ENCODE results near the gene PLXNA2.
A peak's percentile ranks its signal among the peaks of the same experiment; 100 is the strongest.

PLXNA2 gene

GRCh38 chr1:208240662-208241355, 3.4 kb downstream of the PLXNA2 start:
- DNase-seq, result no peak

GRCh38 chr1:208239473-208240381, 4.5 kb downstream of the PLXNA2 start:
- DNase-seq, result no peak

- DNase-seq, result peak; percentile 56
Measured at GRCh38 chr1:208238710-208239472, 5.3 kb downstream of the PLXNA2 start.

DNA sequence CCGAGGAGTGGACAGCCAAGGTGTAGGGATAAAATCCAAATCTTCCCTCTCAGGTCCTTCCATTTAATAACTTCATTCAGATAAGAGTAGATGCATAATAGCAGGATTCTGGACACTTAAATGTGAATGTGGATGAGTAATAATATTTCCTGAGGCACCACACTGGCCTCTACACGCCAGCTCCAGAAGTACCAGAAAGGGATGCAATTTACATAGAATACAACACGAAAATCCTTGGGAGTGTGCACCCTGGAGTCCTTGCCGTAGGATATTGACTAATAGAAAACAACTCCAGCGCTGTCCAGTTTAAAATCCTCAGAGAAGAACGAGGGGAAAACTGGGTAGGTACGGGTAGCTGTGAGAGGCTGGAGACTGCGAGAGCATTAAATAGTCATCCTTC, 6.9 kb downstream of the PLXNA2 start:
- DNase-seq, result no peak

- DNase-seq, result no peak
Measured at GRCh38 chr1:208235982-208236761, 8.0 kb downstream of the PLXNA2 start.

- DNase-seq, result no peak
Measured at GRCh38 chr1:208235356-208235981, 8.7 kb downstream of the PLXNA2 start.

DNA sequence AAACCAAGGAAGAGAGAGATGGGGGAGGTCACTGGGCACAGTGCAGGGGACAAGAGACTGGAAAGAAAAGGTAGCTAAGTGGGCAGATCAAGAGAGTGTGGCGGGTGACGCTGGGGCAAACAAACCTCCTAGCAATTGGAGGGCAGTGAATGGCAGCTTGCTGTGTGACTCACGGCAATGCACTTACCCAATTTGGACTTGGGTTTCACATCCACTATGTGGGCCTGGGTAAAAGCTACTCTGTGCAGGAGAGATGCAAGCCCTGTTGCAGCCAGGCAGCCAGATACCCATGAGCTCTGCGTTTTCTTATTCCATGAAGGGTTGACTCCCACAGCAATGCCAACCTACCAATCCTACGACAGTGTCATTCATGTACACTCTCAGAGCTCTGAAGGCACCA, 9.5 kb downstream of the PLXNA2 start:
- no peak for DNase-seq

- DNase-seq, result no peak
Measured at GRCh38 chr1:208233978-208234377, 10.2 kb downstream of the PLXNA2 start.

DNA sequence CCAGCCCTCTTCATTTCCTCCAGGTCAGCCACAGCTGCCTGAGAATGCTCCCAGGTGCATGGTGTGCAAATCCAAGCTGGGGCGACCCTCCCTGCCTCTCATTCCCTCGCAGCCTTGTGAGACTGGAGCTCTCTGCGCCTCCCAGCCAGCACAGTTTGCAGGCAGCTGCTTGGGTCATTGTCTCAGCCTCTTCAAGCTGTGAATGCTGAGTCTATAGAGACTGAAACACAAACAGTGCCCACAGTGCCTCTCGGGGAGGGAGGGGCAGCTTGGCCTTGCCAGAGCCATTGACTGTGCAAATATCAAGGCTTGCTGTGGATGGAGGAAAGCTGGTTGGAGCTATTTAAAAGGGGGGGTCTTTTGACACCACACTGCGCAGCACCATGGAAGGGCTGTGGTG, 10.6 kb downstream of the PLXNA2 start:
- DNase-seq, result no peak

- no peak for DNase-seq
Measured at GRCh38 chr1:208232662-208233038, 11.5 kb downstream of the PLXNA2 start.

- DNase-seq, result no peak
Measured at GRCh38 chr1:208231881-208232661, 12.1 kb downstream of the PLXNA2 start.

GRCh38 chr1:208230668-208231529, 13.3 kb downstream of the PLXNA2 start:
- DNase-seq, result no peak

DNA sequence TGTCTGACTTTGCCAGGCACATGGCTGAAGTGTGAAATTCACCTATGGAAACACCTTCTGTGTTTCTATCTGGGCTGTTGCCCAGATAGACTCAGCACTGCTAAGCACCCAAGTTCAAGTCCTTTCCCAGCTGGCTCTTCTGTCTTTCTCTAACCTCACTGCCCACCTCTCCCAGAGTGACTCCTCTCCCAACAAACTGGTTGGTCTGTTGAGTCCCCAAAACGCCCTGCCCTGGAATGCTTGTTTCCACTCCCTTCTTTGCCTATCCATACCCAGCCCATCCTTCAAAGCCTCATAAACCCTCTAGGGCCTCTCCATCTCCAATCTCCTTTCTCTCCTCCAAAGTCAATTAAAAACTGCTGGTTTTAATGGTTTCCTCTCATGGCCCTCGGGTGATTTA, 15.6 kb downstream of the PLXNA2 start:
- DNase-seq, result no peak

GRCh38 chr1:208228026-208228425, 16.2 kb downstream of the PLXNA2 start:
- no peak for DNase-seq

- no peak for DNase-seq
Measured at GRCh38 chr1:208227366-208227765, 16.8 kb downstream of the PLXNA2 start.

DNA sequence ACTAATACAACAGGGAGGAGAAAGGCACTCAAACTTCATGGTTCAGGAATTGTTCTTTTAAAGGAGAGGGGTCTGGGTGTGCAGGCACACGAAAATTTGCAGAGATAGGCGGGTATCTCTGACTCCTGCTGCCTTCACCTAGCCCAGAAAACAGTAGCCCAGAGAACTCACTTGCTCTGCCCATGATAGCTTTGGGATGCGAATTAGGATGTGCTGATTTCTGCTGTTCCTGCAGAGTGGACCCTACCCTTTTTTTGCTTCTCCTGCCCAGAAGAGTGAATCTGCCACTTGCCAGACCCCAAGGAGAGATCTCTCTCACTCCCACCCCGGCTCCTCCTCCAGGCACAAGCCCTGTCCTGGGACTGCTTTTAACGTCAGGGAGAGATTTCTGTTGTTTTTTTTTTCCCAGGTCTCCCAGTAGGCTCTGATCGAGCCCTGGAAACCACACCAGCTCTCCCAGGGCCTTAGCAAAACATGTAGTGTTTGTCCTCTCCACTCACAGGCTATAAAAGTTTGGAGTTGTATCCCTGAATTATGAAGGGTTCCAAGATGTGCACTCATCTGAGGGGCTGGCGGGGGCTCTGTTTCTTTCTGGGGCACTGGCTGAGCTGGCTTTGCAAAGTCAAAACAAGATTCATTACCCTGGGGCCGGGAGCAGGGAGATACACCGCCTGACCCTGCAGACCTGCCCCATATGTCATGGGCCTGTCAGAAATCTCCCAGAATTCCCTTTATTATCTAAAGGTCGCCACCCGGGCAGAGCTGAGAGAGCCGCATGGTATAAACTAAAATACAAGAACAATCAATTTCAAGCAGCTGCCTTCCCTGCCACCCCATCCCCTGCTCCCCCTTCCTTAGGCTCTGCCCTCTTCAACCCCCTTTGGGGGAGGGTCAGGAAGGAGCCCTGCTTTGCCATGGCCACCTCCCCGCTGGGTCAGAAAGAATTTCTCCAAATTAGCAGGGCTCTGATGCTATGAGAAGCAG, 17.9 kb downstream of the PLXNA2 start:
- DNase-seq, result no peak

- DNase-seq, result no peak
Measured at GRCh38 chr1:208224192-208224713, 19.9 kb downstream of the PLXNA2 start.

DNA sequence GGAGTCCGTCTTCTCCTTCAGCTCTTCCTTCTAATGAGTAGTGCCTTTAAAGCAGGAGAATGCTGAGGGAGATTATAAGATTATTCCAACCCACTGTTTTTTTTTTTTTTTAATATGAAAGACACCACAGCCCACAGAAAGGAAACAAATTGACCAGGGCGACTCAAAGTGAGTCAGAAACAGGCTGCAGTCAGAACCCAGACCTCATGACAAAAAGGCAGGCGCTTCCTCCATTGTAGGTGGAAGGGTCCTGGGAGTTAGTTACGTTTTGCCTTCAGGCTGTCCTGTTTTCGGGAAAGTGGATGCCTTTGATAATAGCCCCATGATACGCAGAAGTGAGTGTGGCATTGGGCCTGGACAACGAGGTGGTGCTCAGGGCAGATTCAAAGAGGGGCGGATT, 21.0 kb downstream of the PLXNA2 start:
- no peak for DNase-seq
